HuH-7.5 (cell line): ENCODE measurements around the gene PIK3CD.

Source experiments
- DNase-seq: peaks from one replicate; pipeline ENCODE4 v3.0.0; 2011; ENCODE audit warnings: low spot score

PIK3CD gene

GRCh38 chr1:9719978-9720722 is 68.6 kb downstream of the PIK3CD start:
- no peak for DNase-seq

GRCh38 chr1:9720785-9721605 is 69.5 kb downstream of the PIK3CD start:
- no peak for DNase-seq

- peak; percentile 79 for DNase-seq
Measured at GRCh38 chr1:9721606-9722377, 70.3 kb downstream of the PIK3CD start.

GRCh38 chr1:9722378-9722749 is 70.8 kb downstream of the PIK3CD start:
- no peak for DNase-seq

GRCh38 chr1:9723068-9723805 is 71.7 kb downstream of the PIK3CD start:
- DNase-seq, result no peak

- DNase-seq, result no peak
Measured at GRCh38 chr1:9723926-9724325, 72.4 kb downstream of the PIK3CD start.

- peak; percentile 92 for DNase-seq
Measured at GRCh38 chr1:9724706-9725476, 73.4 kb downstream of the PIK3CD start.

GRCh38 chr1:9726406-9726805 is 74.9 kb downstream of the PIK3CD start:
- no peak for DNase-seq

GRCh38 chr1:9726905-9727595 is 75.5 kb downstream of the PIK3CD start:
- DNase-seq, result no peak

GRCh38 chr1:9728451-9729295 is 77.1 kb downstream of the PIK3CD start:
- no peak for DNase-seq

GRCh38 chr1:9729523-9729922 is 78.0 kb downstream of the PIK3CD start:
- DNase-seq, result no peak

- no peak for DNase-seq
Measured at GRCh38 chr1:9730096-9730901, 78.8 kb downstream of the PIK3CD start.

GRCh38 chr1:9731051-9731537 is 79.6 kb downstream of the PIK3CD start:
- no peak for DNase-seq

- no peak for DNase-seq
Measured at GRCh38 chr1:9731561-9731960, 80.0 kb downstream of the PIK3CD start.

- DNase-seq, result no peak
Measured at GRCh38 chr1:9732123-9732971, 80.8 kb downstream of the PIK3CD start.

GRCh38 chr1:9733160-9733789 is 81.7 kb downstream of the PIK3CD start:
- DNase-seq, result no peak

- DNase-seq, result no peak
Measured at GRCh38 chr1:9735800-9736199, 84.3 kb downstream of the PIK3CD start.
